Neural crest cell (in vitro differentiated cells): ENCODE measurements around the gene PCSK5. TPM values are rescaled to one million over a fixed set of nuclear protein-coding genes. Genes with fewer than 3 reads are reported as not detected.

Source experiments
- DNase-seq: peaks from one replicate; pipeline ENCODE4 v3.0.0; 2021; ENCODE audit warnings: low read depth, mixed read lengths, low spot score
- H3K27ac Mint-ChIP-seq: one replicate; pipeline ENCODE4 v1.8.0; 2021; ENCODE audit warnings: mild to moderate bottlenecking, mixed read lengths; ENCODE audit not compliant: unreplicated experiment
- H3K27me3 Mint-ChIP-seq: 2 replicates; pipeline ENCODE4 v1.8.0; 2021; ENCODE audit warnings: low read depth, mild to moderate bottlenecking, mixed read lengths
- H3K36me3 Mint-ChIP-seq: 2 replicates; pipeline ENCODE4 v1.8.0; 2021; ENCODE audit warnings: low read depth, mild to moderate bottlenecking, mixed read lengths
- H3K4me1 Mint-ChIP-seq: 2 replicates; pipeline ENCODE4 v1.8.0; 2021; ENCODE audit warnings: mixed read lengths
- H3K4me3 Mint-ChIP-seq: one replicate; pipeline ENCODE4 v1.8.0; 2021; ENCODE audit warnings: mild to moderate bottlenecking, mixed read lengths
- H3K9me3 Mint-ChIP-seq: 2 replicates; pipeline ENCODE4 v1.8.0; 2021; ENCODE audit warnings: mixed read lengths
- total RNA-seq: library from RNA; stranded (reverse); gene quantifications from 2 replicates; pipeline ENCODE4 v1.2.1, GENCODE V29; 2021
- TF ChIP-seq, protein P1 (sequence below): fragments of 200-600 bp; sonication (generic); conservative IDR thresholded peaks from 2 replicates; pipeline ENCODE4 v1.5.0; 2021; ENCODE audit warnings: antibody characterized with exemption, mild to moderate bottlenecking

The PCSK5 gene
- total RNA-seq, 1 donor from 2014 or later: 3.1 TPM

DNA sequence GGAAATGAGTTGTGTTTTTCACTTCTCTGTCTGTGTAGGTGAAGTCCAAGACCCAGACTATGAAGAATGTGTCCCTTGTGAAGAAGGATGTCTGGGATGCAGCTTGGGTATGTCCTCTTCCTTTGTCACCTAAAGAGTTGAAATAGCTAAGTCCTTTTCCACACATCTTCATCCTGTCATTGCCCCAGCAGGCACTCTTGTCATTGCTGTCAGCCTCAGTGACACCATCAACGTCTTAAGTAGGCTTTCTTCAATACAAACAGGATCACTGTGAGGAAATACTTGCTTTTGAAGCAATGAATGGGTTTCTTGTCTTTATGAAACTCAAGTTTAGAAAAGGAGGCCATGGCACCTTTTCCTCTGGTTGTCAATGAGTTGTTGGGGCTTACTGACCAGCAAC, 350.1 kb downstream of the PCSK5 start:
- Mint-ChIP-seq H3K36me3 (no peaks in the 10 kb centered on the region), H3K4me3 (no peak overlapping the region), H3K27ac (no peak overlapping the region), H3K4me1 (no peaks in the 10 kb centered on the region), H3K27me3 (no peaks in the 10 kb centered on the region), H3K9me3 (no peaks in the 10 kb centered on the region)
- TF ChIP-seq, protein P1, sequence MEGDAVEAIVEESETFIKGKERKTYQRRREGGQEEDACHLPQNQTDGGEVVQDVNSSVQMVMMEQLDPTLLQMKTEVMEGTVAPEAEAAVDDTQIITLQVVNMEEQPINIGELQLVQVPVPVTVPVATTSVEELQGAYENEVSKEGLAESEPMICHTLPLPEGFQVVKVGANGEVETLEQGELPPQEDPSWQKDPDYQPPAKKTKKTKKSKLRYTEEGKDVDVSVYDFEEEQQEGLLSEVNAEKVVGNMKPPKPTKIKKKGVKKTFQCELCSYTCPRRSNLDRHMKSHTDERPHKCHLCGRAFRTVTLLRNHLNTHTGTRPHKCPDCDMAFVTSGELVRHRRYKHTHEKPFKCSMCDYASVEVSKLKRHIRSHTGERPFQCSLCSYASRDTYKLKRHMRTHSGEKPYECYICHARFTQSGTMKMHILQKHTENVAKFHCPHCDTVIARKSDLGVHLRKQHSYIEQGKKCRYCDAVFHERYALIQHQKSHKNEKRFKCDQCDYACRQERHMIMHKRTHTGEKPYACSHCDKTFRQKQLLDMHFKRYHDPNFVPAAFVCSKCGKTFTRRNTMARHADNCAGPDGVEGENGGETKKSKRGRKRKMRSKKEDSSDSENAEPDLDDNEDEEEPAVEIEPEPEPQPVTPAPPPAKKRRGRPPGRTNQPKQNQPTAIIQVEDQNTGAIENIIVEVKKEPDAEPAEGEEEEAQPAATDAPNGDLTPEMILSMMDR: no peak
- DNase-seq: no peak

DNA sequence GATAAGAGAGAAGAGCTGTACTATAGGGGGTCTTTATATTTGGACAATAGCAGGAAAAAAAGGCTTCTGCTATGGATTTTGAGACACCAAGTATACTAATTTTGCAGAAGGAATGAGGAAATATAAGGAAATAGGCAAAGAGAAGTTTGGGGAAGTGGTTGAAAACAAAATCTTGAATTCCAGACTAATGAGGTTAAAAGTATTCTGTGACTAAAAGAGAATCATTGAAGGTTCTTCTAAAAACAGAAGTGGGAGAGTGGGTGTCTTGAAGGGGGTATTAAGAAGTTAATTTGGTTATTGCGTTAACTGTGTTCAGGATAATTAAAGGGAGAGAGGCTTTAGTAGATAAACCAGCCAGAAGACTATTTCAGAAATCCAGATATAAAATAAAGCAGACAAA, 355.0 kb downstream of the PCSK5 start:
- Mint-ChIP-seq H3K36me3 (no peaks in the 10 kb centered on the region), H3K27ac (no peak overlapping the region), H3K4me3 (no peak overlapping the region), H3K4me1 (no peaks in the 10 kb centered on the region), H3K9me3 (no peaks in the 10 kb centered on the region), H3K27me3 (no peaks in the 10 kb centered on the region)
- no peak for DNase-seq
- TF ChIP-seq, protein P1: no peak

DNA sequence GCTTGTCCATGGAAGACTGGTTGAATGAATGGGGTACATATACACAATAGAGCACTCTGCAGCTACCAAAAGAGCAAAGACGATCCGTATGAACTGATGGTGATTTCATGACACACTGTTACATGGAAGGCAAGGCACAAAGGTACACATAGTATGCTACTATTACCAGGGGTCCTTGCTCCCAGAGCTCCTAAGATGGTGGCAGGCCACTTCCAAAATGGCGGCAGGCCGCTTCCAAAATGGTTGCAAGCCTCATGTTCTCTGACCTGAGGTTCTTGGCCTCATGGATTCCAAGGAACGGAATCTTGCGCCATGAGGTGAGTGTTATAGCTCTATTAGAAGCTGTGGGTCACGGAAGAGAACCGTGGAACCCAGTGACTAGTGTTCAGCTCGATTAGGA, 356.2 kb downstream of the PCSK5 start:
- H3K27ac Mint-ChIP-seq: no peak overlapping the region

GRCh38 chr9:76247426-76247825, 357.0 kb downstream of the PCSK5 start:
- no peak for DNase-seq
- H3K9me3 Mint-ChIP-seq: no peaks in the 10 kb centered on the region
- no peak overlapping the region for H3K4me3 Mint-ChIP-seq
- no peaks in the 10 kb centered on the region for H3K36me3 Mint-ChIP-seq
- H3K27ac Mint-ChIP-seq: no peak overlapping the region
- no peaks in the 10 kb centered on the region for H3K27me3 Mint-ChIP-seq
- H3K4me1 Mint-ChIP-seq: no peaks in the 10 kb centered on the region
- TF ChIP-seq, protein P1: no peak

More for the DNA sequence above, 356.2 kb downstream of the PCSK5 start:
- Mint-ChIP-seq H3K27me3 (no peaks in the 10 kb centered on the region), H3K4me1 (no peaks in the 10 kb centered on the region), H3K9me3 (no peaks in the 10 kb centered on the region), H3K36me3 (no peaks in the 10 kb centered on the region), H3K4me3 (no peak overlapping the region)
- TF ChIP-seq, protein P1: no peak
- DNase-seq: no peak

DNA sequence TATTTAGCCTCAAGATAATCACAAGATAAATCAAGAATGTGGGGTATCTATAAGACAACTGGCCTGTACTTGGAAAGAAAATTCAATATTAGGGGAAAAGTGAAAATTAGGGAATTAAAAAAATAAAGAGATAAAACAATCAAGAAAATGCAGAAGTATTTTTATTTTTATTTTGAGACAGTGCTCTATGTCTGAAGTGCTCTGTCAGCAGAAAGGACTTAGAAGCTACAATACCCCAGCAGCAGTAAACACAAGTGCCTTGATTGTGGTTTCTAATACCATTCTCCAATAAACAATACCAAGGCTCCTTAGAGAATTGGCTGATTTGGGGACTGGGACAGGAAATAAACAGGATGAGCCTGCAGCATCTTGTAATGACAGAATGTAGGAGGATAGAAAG, 358.8 kb downstream of the PCSK5 start:
- TF ChIP-seq, protein P1: no peak
- Mint-ChIP-seq H3K27ac (no peak overlapping the region), H3K36me3 (no peaks in the 10 kb centered on the region), H3K9me3 (no peaks in the 10 kb centered on the region), H3K27me3 (no peaks in the 10 kb centered on the region), H3K4me3 (no peak overlapping the region), H3K4me1 (no peaks in the 10 kb centered on the region)
- no peak for DNase-seq
